Measurements from ENCODE around the gene PRR7.
"Not testable (repeated sequence)": the region's sequence is repeated elsewhere in the genome, so short reads cannot be mapped to it uniquely, and the experiment has no call there.

PRR7 gene

GRCh38 chr5:177482359-177482795 is 35.8 kb downstream of the PRR7 start:
- no peak overlapping the region for H3K4me3 ChIP-seq (ENCODE audit: low read depth, low read length)
- TF ChIP-seq CTCF (IDR thresholded peaks at IDR 0.05; ENCODE audit: low read depth, low read length): no peak

- H3K4me3 ChIP-seq (ENCODE audit: low read depth, low read length): no peak overlapping the region
- no peak for TF ChIP-seq CTCF (IDR thresholded peaks at IDR 0.05; ENCODE audit: low read depth, low read length)
Measured at GRCh38 chr5:177483042-177483441, 36.4 kb downstream of the PRR7 start.

DNA sequence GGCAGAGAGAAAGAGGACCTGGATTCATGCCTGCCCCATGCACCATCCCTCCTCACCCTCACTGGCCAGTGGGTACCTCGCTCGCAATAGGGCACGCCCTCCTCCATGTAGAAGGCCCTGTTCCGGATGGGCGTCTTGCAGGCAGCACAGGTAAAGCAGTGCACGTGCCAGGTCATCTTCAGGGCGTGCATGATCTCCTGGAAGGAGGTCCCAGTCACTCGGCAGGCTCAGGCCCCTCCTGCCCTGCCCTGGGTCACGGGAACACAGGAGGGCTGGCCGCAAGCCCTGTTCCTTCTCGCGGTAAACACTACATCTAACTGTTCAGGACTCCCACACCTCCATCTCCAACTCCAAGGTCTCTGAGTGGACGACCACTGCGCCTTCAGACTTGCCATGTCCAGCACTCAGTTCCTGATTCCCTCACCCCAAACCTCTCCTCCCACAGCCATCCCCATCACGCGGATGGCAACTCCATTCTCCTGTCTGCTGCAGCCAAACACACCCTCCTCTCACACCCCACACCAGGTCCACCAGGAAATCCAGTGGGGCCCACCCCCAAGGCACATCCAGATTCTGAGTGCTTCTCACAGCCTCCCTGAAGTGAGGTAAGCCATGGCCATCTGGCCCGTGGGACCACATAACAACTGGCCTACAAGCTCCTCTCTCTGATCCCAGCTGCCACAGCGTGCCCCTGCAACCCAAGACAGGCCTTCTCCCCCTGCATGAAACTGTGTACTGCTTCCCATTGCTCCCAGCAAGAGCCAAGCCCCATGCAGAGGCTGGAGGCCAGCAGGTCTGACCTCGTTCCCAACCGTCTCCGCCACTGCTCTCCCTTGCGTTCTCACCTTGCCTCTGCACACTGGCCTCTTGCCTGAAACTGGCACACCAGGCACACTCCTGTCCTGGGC is 37.6 kb downstream of the PRR7 start:
- TF ChIP-seq CTCF (IDR thresholded peaks at IDR 0.05; ENCODE audit: low read depth, low read length): no peak
- H3K4me3 ChIP-seq (ENCODE audit: low read depth, low read length): no peak overlapping the region

DNA sequence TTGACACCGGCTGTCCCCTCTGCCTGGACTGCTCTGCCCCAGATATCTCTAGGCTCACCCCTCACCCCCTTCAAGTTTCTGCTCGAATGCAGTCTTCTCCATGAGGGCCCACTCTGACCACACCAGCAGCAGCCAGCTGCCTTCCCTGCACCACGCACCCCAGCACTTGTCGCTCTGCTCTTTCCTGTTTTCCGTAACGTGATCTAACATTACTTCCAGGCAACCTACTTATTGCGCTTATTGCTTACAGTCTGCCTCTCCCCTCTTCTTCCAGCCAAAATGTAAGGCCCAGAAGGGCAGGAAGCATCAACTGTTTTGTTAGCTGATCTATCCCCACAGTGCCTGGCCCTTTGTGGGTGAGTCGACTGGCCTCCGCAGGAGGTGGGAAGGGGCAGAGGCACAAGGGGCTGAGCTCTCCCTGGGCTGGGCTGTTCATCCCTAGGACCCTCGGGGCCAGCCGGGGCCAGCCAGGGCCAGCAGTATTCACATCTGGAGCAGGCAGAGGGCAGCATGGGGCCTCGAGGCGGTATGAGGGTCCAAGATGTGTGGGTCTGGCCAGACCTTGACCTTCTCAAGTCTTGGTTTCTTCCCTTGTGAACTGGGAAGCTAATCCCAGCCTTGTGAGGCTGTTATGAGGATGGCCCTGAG is 38.4 kb downstream of the PRR7 start:
- TF ChIP-seq CTCF (IDR thresholded peaks at IDR 0.05; ENCODE audit: low read depth, low read length): no peak
- no peak overlapping the region for H3K4me3 ChIP-seq (ENCODE audit: low read depth, low read length)

- H3K4me3 ChIP-seq (ENCODE audit: low read depth, low read length): not testable (repeated sequence)
Measured at GRCh38 chr5:177485753-177486152, 39.1 kb downstream of the PRR7 start.

GRCh38 chr5:177486256-177486655 is 39.6 kb downstream of the PRR7 start:
- TF ChIP-seq CTCF (IDR thresholded peaks at IDR 0.05; ENCODE audit: low read depth, low read length): no peak
- H3K4me3 ChIP-seq (ENCODE audit: low read depth, low read length): no peak overlapping the region

DNA sequence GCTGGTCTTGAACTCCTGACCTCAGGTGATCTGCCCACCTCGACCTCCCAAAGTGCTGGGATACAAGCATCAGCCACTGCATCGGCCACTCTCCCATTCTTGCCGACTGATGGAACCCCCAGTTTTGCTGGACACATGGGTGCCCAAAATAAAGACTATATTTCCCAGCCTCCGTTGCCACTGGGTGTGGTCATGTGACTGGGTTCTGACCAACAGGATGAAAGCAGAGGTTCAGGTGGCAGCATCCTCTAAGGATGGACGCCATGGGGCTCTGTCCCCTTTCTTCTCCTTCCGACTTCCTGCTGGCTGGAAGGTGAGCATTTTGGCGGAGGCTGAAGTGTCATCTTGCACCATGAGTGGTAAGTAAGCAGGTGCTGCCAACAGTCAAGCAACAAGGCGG is 40.5 kb downstream of the PRR7 start:
- TF ChIP-seq CTCF (IDR thresholded peaks at IDR 0.05; ENCODE audit: low read depth, low read length): no peak

More for the DNA sequence above, 40.5 kb downstream of the PRR7 start:
- H3K4me3 ChIP-seq (ENCODE audit: low read depth, low read length): no peak overlapping the region

Data from WI38 (cell line).